ENCODE data around the gene NINL.

The NINL gene

GRCh38 chr20:25537890-25538289 lies 47.4 kb downstream of the NINL start:
- H3K9me3 Mint-ChIP-seq = no peaks in the 10 kb centered on the region
- H3K4me1 Mint-ChIP-seq (ENCODE audit: low read depth) = peaks cover 4% of the 10 kb centered on the region
- H3K27ac Mint-ChIP-seq = no peak overlapping the region
- H3K27me3 Mint-ChIP-seq = no peaks in the 10 kb centered on the region
- no peaks in the 10 kb centered on the region for H3K36me3 Mint-ChIP-seq (ENCODE audit: low read depth)
- H3K4me3 Mint-ChIP-seq = no peak overlapping the region

DNA sequence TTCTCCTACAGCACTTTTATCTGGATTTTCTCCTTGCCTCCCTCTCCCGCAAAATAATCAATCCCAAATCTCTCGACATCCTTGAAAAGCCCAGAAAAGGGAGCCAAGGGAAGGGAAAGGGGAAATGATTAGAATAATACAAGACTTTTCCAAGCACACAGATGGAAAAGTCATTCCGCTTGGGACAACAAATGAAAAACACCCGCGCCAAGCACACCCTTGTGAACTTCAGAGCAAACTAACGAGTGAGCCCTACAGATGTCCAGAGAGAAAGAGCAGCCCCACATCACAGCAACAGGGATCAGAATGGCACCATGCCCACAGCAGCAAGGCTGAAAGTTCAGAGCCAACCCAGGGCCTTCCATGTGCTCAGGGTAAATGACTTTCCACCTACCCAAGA lies 49.6 kb downstream of the NINL start:
- Mint-ChIP-seq H3K27me3 (no peaks in the 10 kb centered on the region), H3K36me3 (ENCODE audit: low read depth) (no peaks in the 10 kb centered on the region), H3K27ac (no peak overlapping the region), H3K9me3 (no peaks in the 10 kb centered on the region), H3K4me3 (no peak overlapping the region), H3K4me1 (ENCODE audit: low read depth) (no peaks in the 10 kb centered on the region)

DNA sequence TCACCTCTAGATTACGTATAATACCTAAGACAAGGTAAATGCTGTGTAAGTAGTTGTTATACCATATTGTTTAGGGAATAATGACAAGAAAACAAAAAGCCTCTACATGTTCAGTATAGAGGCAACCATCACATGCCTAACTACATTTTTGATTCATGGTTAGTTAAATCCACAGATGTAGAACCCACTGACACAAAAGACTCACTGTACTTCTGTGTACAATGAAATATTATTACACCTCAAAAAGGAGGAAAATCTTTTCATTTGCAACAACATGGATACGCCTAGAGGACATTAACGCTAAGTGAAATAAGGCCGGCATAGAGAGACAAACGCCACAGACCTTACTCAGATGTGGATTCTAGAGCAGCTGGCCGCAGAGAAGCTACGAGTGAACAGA lies 50.5 kb downstream of the NINL start:
- no peaks in the 10 kb centered on the region for H3K4me1 Mint-ChIP-seq (ENCODE audit: low read depth)
- no peak overlapping the region for H3K4me3 Mint-ChIP-seq
- H3K27me3 Mint-ChIP-seq = no peaks in the 10 kb centered on the region
- H3K9me3 Mint-ChIP-seq = peaks cover 5% of the 10 kb centered on the region
- no peaks in the 10 kb centered on the region for H3K36me3 Mint-ChIP-seq (ENCODE audit: low read depth)
- no peak overlapping the region for H3K27ac Mint-ChIP-seq

DNA sequence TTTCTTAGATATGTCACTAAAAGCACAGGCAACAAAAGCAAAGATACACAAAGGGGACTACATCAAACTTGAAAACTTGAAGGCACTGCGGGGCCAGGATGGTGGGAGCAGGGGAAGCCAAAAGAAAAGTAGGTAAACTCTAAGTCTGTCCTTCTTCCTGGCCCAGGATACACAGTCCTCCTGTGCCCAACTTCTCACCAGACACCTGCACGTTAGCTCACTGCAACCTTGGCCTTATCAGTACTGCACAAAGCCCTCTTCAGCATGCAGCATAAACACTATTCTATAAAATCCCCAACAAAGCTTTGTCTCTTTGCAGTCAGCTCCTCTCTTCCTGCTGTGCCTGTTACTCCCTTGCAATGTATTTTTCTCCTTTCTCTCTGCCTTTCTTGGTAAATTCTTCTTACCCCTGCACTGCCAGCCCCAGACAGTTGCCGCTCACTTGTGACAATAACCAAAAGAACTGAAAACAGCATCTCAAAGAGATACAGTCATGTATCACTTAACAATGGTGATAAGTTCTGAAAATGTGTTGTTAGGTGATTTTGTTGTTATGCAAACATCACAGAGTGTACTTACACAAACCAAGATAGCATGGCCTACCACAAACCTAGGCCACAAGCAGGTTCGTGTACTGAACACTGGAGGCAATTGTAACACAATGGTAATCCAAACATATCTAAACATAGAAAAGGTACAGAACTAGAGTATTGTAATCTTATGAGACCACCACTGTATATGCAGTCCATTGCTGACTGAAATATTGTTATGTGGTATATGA lies 51.2 kb downstream of the NINL start:
- Mint-ChIP-seq H3K36me3 (ENCODE audit: low read depth) (no peaks in the 10 kb centered on the region), H3K9me3 (peaks cover 5% of the 10 kb centered on the region), H3K27ac (no peak overlapping the region), H3K4me3 (no peak overlapping the region), H3K27me3 (no peaks in the 10 kb centered on the region), H3K4me1 (ENCODE audit: low read depth) (no peaks in the 10 kb centered on the region)

GRCh38 chr20:25532971-25533391 lies 52.4 kb downstream of the NINL start:
- H3K4me1 Mint-ChIP-seq (ENCODE audit: low read depth) = no peaks in the 10 kb centered on the region
- H3K4me3 Mint-ChIP-seq = no peak overlapping the region
- peaks cover 5% of the 10 kb centered on the region for H3K9me3 Mint-ChIP-seq
- H3K27me3 Mint-ChIP-seq = no peaks in the 10 kb centered on the region
- no peak overlapping the region for H3K27ac Mint-ChIP-seq
- no peaks in the 10 kb centered on the region for H3K36me3 Mint-ChIP-seq (ENCODE audit: low read depth)

DNA sequence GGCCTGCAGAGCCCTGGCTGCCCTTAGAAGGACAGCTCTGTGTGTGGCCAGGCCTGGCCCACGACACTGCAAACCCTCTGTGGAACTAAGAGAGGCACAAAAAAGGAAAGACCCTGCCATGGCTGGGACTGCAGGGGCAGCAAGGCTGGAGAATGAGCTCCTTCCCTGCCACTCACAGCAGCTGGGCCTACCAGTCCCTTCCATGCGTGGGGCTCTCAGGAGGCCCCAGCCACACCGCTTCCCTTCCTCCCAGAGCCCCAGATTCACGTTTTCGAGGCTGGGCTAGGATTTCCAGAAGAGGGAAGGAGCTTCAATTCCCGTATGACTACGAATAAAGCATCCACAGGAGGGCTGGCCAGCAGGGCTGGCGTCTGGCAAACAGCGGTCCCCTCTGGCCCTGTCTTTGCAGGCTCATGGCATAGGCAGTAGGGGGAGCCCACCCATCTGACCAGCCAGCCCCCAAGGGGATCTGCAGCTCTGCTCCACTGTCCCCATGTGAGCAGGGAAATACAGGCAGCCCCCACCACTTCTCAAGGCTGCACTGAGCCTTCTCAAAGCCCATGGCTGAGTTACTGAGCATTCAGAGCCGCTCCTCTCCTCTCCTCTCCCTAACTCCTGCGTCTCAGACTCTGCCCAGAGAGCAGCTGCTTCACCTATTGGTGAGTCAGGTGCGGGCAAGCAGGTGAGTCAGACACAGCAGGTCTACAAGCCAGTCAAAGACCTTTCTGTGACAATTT lies 53.1 kb downstream of the NINL start:
- Mint-ChIP-seq H3K36me3 (ENCODE audit: low read depth) (no peaks in the 10 kb centered on the region), H3K4me1 (ENCODE audit: low read depth) (no peaks in the 10 kb centered on the region), H3K27me3 (no peaks in the 10 kb centered on the region), H3K4me3 (no peak overlapping the region), H3K27ac (no peak overlapping the region), H3K9me3 (peaks cover 5% of the 10 kb centered on the region)

GRCh38 chr20:25529295-25529951 lies 55.9 kb downstream of the NINL start:
- Mint-ChIP-seq H3K4me1 (ENCODE audit: low read depth) (no peaks in the 10 kb centered on the region), H3K36me3 (ENCODE audit: low read depth) (no peaks in the 10 kb centered on the region), H3K27me3 (no peaks in the 10 kb centered on the region), H3K9me3 (peaks cover 5% of the 10 kb centered on the region), H3K27ac (no peak overlapping the region), H3K4me3 (no peak overlapping the region)

DNA sequence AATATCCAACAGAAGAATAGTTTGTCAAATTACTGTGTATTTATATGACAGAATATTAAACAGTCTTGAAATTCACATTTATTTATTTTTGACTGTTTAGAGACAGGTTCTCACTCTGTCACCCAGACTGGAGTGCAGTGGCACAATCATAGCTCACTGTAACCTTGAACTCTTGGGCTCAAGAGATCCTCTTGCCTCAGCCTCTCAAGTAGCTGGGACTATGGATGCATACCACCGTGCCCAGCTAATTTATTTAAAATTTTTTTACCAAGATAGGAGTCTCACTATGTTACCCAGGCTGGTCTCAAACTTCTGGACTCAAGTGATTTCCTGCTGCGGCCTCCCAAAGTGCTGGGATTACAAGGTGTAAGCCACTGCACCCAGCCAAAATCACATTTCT lies 57.4 kb downstream of the NINL start:
- Mint-ChIP-seq H3K4me3 (no peak overlapping the region), H3K4me1 (ENCODE audit: low read depth) (no peaks in the 10 kb centered on the region), H3K9me3 (peaks cover 5% of the 10 kb centered on the region), H3K36me3 (ENCODE audit: low read depth) (no peaks in the 10 kb centered on the region), H3K27ac (no peak overlapping the region), H3K27me3 (no peaks in the 10 kb centered on the region)

DNA sequence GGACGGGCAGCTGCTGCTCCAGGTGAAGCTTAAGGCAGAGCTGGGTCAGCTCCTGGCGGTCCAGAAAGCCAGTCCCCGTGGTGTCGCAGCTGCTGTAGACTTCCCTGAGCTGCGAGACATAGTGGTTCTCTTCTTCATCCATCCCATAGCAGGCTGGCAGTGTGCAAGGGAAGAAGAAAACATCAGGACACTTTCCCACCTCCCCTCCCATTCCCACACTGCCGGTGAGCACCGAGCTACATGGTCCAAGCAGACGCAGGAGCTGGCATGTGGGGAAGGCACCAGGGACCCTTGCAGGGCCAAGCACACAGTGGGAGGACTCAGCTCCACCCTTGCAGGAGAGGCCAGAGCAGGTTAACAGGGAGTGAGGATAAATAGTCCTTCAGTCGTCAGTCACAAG lies 58.9 kb downstream of the NINL start:
- Mint-ChIP-seq H3K36me3 (ENCODE audit: low read depth) (no peaks in the 10 kb centered on the region), H3K4me1 (ENCODE audit: low read depth) (no peaks in the 10 kb centered on the region), H3K27ac (no peak overlapping the region), H3K4me3 (no peak overlapping the region), H3K27me3 (no peaks in the 10 kb centered on the region), H3K9me3 (peaks cover 5% of the 10 kb centered on the region)

DNA sequence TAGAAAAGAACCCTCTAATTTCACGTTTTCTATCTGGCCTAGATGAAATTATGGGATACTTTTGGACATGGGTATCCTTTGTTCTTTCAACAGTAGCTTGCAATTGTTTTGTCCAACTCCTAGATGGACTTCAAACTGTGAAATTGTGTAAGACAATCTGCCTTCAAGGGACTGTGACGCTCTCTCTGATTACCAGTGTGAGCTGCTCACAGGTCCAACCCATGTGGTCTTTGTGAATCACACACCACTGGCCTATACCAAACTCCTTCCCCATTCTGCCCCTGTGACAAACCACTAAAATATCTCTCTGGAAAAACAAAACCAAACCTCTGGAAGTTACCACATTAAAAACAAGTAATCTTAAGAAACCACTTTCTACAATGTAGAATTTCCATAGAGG lies 59.5 kb downstream of the NINL start:
- no peak overlapping the region for H3K4me3 Mint-ChIP-seq
- no peaks in the 10 kb centered on the region for H3K36me3 Mint-ChIP-seq (ENCODE audit: low read depth)
- no peak overlapping the region for H3K27ac Mint-ChIP-seq

GRCh38 chr20:25525295-25525694 lies 60.0 kb downstream of the NINL start:
- no peaks in the 10 kb centered on the region for H3K4me1 Mint-ChIP-seq (ENCODE audit: low read depth)
- no peak overlapping the region for H3K27ac Mint-ChIP-seq
- H3K4me3 Mint-ChIP-seq = no peak overlapping the region
- H3K27me3 Mint-ChIP-seq = no peaks in the 10 kb centered on the region
- no peaks in the 10 kb centered on the region for H3K36me3 Mint-ChIP-seq (ENCODE audit: low read depth)
- H3K9me3 Mint-ChIP-seq = peaks cover 1% of the 10 kb centered on the region

More for the DNA sequence above, 59.5 kb downstream of the NINL start:
- H3K9me3 Mint-ChIP-seq = peaks cover 5% of the 10 kb centered on the region
- no peaks in the 10 kb centered on the region for H3K4me1 Mint-ChIP-seq (ENCODE audit: low read depth)
- no peaks in the 10 kb centered on the region for H3K27me3 Mint-ChIP-seq

GRCh38 chr20:25521382-25521781 lies 63.9 kb downstream of the NINL start:
- no peaks in the 10 kb centered on the region for H3K27me3 Mint-ChIP-seq
- H3K4me3 Mint-ChIP-seq = no peak overlapping the region
- no peak overlapping the region for H3K27ac Mint-ChIP-seq
- no peaks in the 10 kb centered on the region for H3K4me1 Mint-ChIP-seq (ENCODE audit: low read depth)
- peaks cover 7% of the 10 kb centered on the region for H3K36me3 Mint-ChIP-seq (ENCODE audit: low read depth)
- H3K9me3 Mint-ChIP-seq = no peaks in the 10 kb centered on the region

GRCh38 chr20:25517124-25517523 lies 68.2 kb downstream of the NINL start:
- H3K9me3 Mint-ChIP-seq = peaks cover 20% of the 10 kb centered on the region
- H3K27me3 Mint-ChIP-seq = no peaks in the 10 kb centered on the region
- no peak overlapping the region for H3K27ac Mint-ChIP-seq
- no peak overlapping the region for H3K4me3 Mint-ChIP-seq
- peaks cover 30% of the 10 kb centered on the region for H3K36me3 Mint-ChIP-seq (ENCODE audit: low read depth)
- no peaks in the 10 kb centered on the region for H3K4me1 Mint-ChIP-seq (ENCODE audit: low read depth)

- Mint-ChIP-seq H3K4me3 (no peak overlapping the region), H3K27me3 (no peaks in the 10 kb centered on the region), H3K36me3 (ENCODE audit: low read depth) (peaks cover 30% of the 10 kb centered on the region), H3K4me1 (ENCODE audit: low read depth) (no peaks in the 10 kb centered on the region), H3K27ac (no peak overlapping the region), H3K9me3 (peaks cover 20% of the 10 kb centered on the region)
Measured at GRCh38 chr20:25514747-25515340, 70.5 kb downstream of the NINL start.

DNA sequence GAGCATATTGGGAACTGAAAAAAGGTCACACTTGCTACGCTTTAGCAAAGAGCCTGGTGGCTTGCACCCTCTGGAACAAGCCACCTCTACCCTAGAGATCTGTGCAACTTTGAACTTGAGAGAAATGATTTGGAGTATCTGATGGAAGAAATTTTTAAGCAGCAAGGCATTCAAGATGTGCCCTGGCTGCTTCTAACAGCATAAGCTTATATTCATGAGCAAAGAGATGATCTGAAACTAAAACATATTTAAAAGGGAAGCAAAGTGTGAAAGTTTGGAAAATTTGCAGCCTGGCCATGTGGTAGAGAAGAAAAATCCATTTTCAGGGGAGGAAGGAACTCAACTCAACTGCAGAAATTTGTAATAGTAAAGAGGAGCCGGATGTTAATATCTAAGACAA lies 71.1 kb downstream of the NINL start:
- no peak overlapping the region for H3K27ac Mint-ChIP-seq
- no peak overlapping the region for H3K4me3 Mint-ChIP-seq
- H3K4me1 Mint-ChIP-seq (ENCODE audit: low read depth) = no peaks in the 10 kb centered on the region
- no peaks in the 10 kb centered on the region for H3K27me3 Mint-ChIP-seq
- peaks cover 30% of the 10 kb centered on the region for H3K36me3 Mint-ChIP-seq (ENCODE audit: low read depth)
- peaks cover 20% of the 10 kb centered on the region for H3K9me3 Mint-ChIP-seq

All from stimulated activated naive CD8-positive, alpha-beta T cell treated with anti-CD3 and anti-CD28 coated beads, Interleukin-15, Interleukin-2, amounts not matched to agents 100 ng/mL and 50 ng/mL, for 24 hours (primary cell).